ENCODE measurements around the gene PDE4A. TPM values are rescaled to one million over a fixed set of nuclear protein-coding genes. Genes with fewer than 3 reads are reported as not detected.
"Not testable (repeated sequence)": the region's sequence is repeated elsewhere in the genome, so short reads cannot be mapped to it uniquely, and the experiment has no call there.

PDE4A gene
- total RNA-seq (1 to 10 TPM; 2.5 to 3.3 TPM), polyA plus RNA-seq (1 to 10 TPM in 1 of 2 donors, under 1 TPM in 1; 0.81 to 5.6 TPM)

DNA sequence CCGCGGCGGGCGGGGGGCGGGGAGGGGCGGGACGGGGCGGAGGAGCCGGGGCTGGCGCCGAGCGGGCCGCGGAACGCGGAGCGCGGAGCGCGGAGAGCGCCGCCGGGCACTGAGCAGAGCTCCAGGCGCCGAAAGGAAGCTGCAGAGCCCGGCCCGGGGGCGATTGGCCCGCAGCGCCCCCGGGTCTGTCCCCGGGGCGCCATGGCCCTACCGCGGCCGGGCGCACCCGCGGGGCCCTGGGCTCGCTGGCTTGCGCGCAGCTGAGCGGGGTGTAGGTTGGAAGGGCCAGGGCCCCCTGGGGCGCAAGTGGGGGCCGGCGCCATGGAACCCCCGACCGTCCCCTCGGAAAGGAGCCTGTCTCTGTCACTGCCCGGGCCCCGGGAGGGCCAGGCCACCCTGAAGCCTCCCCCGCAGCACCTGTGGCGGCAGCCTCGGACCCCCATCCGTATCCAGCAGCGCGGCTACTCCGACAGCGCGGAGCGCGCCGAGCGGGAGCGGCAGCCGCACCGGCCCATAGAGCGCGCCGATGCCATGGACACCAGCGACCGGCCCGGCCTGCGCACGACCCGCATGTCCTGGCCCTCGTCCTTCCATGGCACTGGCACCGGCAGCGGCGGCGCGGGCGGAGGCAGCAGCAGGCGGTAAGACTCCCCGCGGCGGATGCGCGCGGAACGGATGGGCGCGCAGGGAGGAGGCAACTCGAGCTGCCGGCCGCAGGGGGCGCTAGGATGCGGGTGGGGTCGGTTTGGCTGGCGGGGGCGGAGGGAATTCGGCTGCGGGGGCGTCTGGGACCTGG, at the start of gene PDE4A:
PDE4A (plus strand) TSS at position 95 of the 796 bp plus-strand sequence; CDS start at position 322, 227 bp downstream.
- peak within 1 kb of the TSS; percentile 84 to 99 (median 90) for H3K27ac Mint-ChIP-seq
- peaks cover 41 to 58% of the 10 kb centered on the region in 2 donors for H3K27me3 Mint-ChIP-seq
- peaks cover 0 to 7% (median 0%) of the 10 kb centered on the region in 8 donors for H3K9me3 Mint-ChIP-seq
- H3K36me3 ChIP-seq (ENCODE audit: insufficient read depth, low read length) = no peaks in the 10 kb centered on the region
- peaks cover 0 to 7% of the 10 kb centered on the region in 2 donors for H3K36me3 Mint-ChIP-seq
- CTCF ChIA-PET (ENCODE audit: partially characterized antibody) = interaction anchor here (1.4 to 19.1 kb wide), 3 partner anchors 6 to 16 kb away, joined by 5 to 379 read pairs (median 117); partner anchors contain the start of gene CDC37
- H3K4me3 ChIP-seq (ENCODE audit: low read length in 2 of 2) = peak within 1 kb of the TSS; percentile 17 to 46
- peaks cover 54% of the 10 kb centered on the region for H3K27me3 ChIP-seq (ENCODE audit: insufficient read depth, low read length)
- peak; percentile 58 to 65 (median 64) for DNase-seq
- POLR2A ChIA-PET (ENCODE audit: partially characterized antibody) = interaction anchor here (1.6 to 26.5 kb wide), 2 partner anchors 9 to 11 kb away, joined by 6 to 470 read pairs; partner anchors contain the start of gene CDC37
- no peak within 1 kb of the TSS for H3K27ac ChIP-seq (ENCODE audit: low read depth, low read length)
- peak within 1 kb of the TSS; percentile 55 to 84 (median 76) for H3K4me3 Mint-ChIP-seq
- peaks cover 82% of the 10 kb centered on the region for H3K4me1 ChIP-seq (ENCODE audit: insufficient read depth, low read length)
- H3K9me3 ChIP-seq (ENCODE audit: control insufficient read depth in 1 of 2, low read length in 2 of 2) = no peaks in the 10 kb centered on the region
- peaks cover 32 to 81% (median 53%) of the 10 kb centered on the region in 4 donors for H3K4me1 Mint-ChIP-seq
- intact Hi-C loops (cut with micrococcal nuclease) = no loop called here

DNA sequence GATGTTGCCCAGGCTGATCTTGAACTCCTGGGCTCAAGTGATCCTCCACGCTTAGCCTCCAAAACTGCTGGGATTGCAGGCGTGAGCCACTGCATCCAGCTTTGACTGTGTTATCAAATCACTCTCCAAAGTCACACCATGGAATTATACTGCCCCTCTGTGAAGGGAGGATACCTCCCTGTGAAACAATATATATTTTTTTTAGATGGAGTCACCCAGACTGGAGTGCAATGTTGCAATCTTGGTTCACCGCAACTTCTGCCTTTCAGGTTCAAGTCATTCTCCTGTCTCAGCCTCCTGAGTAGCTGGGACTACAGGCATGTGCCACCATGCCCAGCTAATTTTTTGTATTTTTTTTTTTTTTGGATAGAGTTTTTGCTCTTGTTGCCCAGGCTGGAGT, 47.6 kb upstream of the PDE4A start:
- Mint-ChIP-seq H3K36me3 (peaks cover 25 to 31% of the 10 kb centered on the region in 2 donors), H3K4me3 (no peak overlapping the region), H3K9me3 (no peaks in the 10 kb centered on the region), H3K27me3 (no peaks in the 10 kb centered on the region), H3K4me1 (peaks cover 4 to 17% (median 6%) of the 10 kb centered on the region in 4 donors), H3K27ac (no peak overlapping the region)
- H3K4me1 ChIP-seq (ENCODE audit: insufficient read depth, low read length) = no peaks in the 10 kb centered on the region
- no peak overlapping the region for H3K27ac ChIP-seq (ENCODE audit: low read depth, low read length)
- DNase-seq = no peak
- peaks cover 16% of the 10 kb centered on the region for H3K36me3 ChIP-seq (ENCODE audit: insufficient read depth, low read length)
- H3K27me3 ChIP-seq (ENCODE audit: insufficient read depth, low read length) = no peaks in the 10 kb centered on the region
- ChIA-PET POLR2A (ENCODE audit: partially characterized antibody) (no interaction called here), CTCF (ENCODE audit: partially characterized antibody) (interaction anchor here (1.2 to 2.0 kb wide), 2 partner anchors 16 to 103 kb away, joined by 4 to 5 read pairs; no protein-coding TSS in a partner anchor)
- no peaks in the 10 kb centered on the region for H3K9me3 ChIP-seq (ENCODE audit: control insufficient read depth in 1 of 2, low read length in 2 of 2)
- H3K4me3 ChIP-seq (ENCODE audit: low read length in 2 of 2) = no peak overlapping the region
- intact Hi-C loops (cut with micrococcal nuclease) = no loop called here

DNA sequence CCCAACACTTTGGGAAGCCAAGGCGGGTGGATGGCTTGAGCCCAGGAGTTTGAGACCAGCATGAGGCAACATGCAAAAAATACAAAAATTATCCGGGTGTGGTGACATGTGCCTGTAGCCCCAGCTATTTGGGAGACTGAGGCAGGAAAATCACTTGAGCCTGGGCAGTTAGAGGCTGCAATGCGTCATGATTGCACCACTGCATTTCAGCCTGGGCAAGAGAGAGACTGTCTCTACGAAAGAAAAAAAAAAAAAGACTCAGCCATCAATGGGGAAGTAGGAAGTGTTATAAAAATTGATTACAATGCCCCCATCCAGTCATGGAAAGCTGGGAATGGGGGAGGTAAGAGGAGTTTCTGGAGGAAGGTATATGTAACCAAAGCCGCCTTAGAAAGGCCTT, 45.4 kb upstream of the PDE4A start:
- H3K4me3 Mint-ChIP-seq = no peak overlapping the region
- CTCF ChIA-PET (ENCODE audit: partially characterized antibody) = interaction anchor here (0.9 to 1.5 kb wide), 3 partner anchors 14 to 116 kb away, joined by 3 to 4 read pairs (median 4); no protein-coding TSS in a partner anchor
- peak overlapping the region in 3 of 7 donors; percentile 13 to 75 (median 43) for H3K27ac Mint-ChIP-seq

DNA sequence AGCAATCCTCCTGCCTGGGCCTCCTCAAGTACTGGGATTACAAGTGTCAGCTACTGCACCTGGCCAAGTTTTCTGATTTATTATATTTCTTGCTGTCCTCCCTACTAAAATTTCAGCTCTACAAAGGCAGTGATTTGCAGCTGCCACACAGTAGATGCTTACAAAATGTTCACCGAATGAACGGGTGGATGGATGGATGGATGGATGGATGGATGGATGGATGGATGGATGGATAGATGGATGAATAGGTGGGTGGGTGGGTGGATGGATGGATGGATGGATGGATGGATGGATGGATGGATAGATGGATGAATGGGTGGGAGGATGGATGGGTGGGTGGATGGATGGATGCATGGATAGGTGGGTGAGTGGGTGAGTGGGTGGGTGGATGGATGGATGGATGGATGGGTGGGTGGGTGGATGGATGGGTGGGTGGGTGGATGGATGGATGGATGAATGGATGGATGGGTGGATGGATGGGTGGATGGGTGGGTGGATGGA, 43.1 kb upstream of the PDE4A start:
- H3K4me3 ChIP-seq (ENCODE audit: low read length in 2 of 2); DNase-seq; H3K9me3 Mint-ChIP-seq; H3K9me3 ChIP-seq (ENCODE audit: control insufficient read depth in 1 of 2, low read length in 2 of 2); CTCF ChIA-PET (ENCODE audit: partially characterized antibody); H3K27me3 Mint-ChIP-seq; POLR2A ChIA-PET (ENCODE audit: partially characterized antibody); intact Hi-C loops (cut with micrococcal nuclease); H3K36me3 ChIP-seq (ENCODE audit: insufficient read depth, low read length); H3K27me3 ChIP-seq (ENCODE audit: insufficient read depth, low read length); H3K27ac ChIP-seq (ENCODE audit: low read depth, low read length): not testable (repeated sequence)
- Mint-ChIP-seq H3K27ac (peak overlapping the region in 1 of 7 donors; percentile 18), H3K4me3 (peak overlapping the region in 1 of 8 donors; percentile 15), H3K4me1 (peaks cover 22 to 36% (median 28%) of the 10 kb centered on the region in 4 donors), H3K36me3 (peaks cover 25 to 30% of the 10 kb centered on the region in 2 donors)
- H3K4me1 ChIP-seq (ENCODE audit: insufficient read depth, low read length) = peaks cover 13% of the 10 kb centered on the region

More for the DNA sequence above, 45.4 kb upstream of the PDE4A start:
- no peak for DNase-seq
- H3K4me3 ChIP-seq (ENCODE audit: low read length in 2 of 2) = no peak overlapping the region
- H3K27me3 ChIP-seq (ENCODE audit: insufficient read depth, low read length) = no peaks in the 10 kb centered on the region
- no peaks in the 10 kb centered on the region for H3K9me3 ChIP-seq (ENCODE audit: control insufficient read depth in 1 of 2, low read length in 2 of 2)
- peaks cover 6% of the 10 kb centered on the region for H3K4me1 ChIP-seq (ENCODE audit: insufficient read depth, low read length)
- Mint-ChIP-seq H3K27me3 (no peaks in the 10 kb centered on the region), H3K36me3 (peaks cover 22 to 28% of the 10 kb centered on the region in 2 donors), H3K4me1 (peaks cover 12 to 22% (median 16%) of the 10 kb centered on the region in 4 donors), H3K9me3 (no peaks in the 10 kb centered on the region)
- intact Hi-C loops (cut with micrococcal nuclease) = no loop called here
- H3K27ac ChIP-seq (ENCODE audit: low read depth, low read length) = no peak overlapping the region
- H3K36me3 ChIP-seq (ENCODE audit: insufficient read depth, low read length) = peaks cover 7% of the 10 kb centered on the region
- POLR2A ChIA-PET (ENCODE audit: partially characterized antibody) = no interaction called here

DNA sequence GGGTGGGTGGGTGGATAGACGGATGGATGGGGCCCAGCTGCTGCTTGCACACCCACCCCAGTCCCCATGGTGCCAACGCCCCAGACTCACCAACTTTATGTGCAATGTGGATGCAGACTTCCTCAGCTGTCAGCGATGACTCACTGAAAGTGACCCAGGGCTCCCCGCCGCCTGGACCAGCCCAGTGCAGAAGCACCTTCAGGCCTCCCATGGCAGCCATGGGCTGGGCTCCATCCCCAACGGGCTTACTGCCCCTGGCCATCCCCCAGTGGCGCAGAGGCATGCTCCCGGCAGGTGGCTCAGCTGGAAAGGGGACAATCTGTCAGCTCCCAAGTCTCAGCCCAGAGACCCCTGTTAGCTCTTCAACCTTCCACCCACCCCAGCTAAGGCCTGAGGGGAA, 42.2 kb upstream of the PDE4A start:
- H3K27ac Mint-ChIP-seq = peak overlapping the region in 4 of 7 donors; percentile 9 to 75 (median 69)
- H3K36me3 ChIP-seq (ENCODE audit: insufficient read depth, low read length) = peaks cover 4% of the 10 kb centered on the region
- H3K27me3 ChIP-seq (ENCODE audit: insufficient read depth, low read length) = no peaks in the 10 kb centered on the region
- H3K4me1 Mint-ChIP-seq = peaks cover 22 to 36% (median 28%) of the 10 kb centered on the region in 4 donors
- no peak overlapping the region for H3K27ac ChIP-seq (ENCODE audit: low read depth, low read length)
- H3K27me3 Mint-ChIP-seq = no peaks in the 10 kb centered on the region
- peaks cover 13% of the 10 kb centered on the region for H3K4me1 ChIP-seq (ENCODE audit: insufficient read depth, low read length)
- peaks cover 25 to 30% of the 10 kb centered on the region in 2 donors for H3K36me3 Mint-ChIP-seq
- H3K4me3 ChIP-seq (ENCODE audit: low read length in 2 of 2) = no peak overlapping the region
- H3K9me3 Mint-ChIP-seq = peaks cover 0 to 2% (median 0%) of the 10 kb centered on the region in 8 donors
- peak overlapping the region in 2 of 8 donors; percentile 7 to 54 for H3K4me3 Mint-ChIP-seq
- CTCF ChIA-PET (ENCODE audit: partially characterized antibody) = interaction anchor here (1.1 to 1.3 kb wide), 2 partner anchors 11 to 12 kb away, joined by 5 to 7 read pairs; no protein-coding TSS in a partner anchor
- DNase-seq = no peak
- intact Hi-C loops (cut with micrococcal nuclease) = no loop called here
- POLR2A ChIA-PET (ENCODE audit: partially characterized antibody) = interaction anchor here (4.2 kb wide), 1 partner anchor 45 kb away, joined by 23 read pairs; the partner anchor contains the start of gene RAVER1
- no peaks in the 10 kb centered on the region for H3K9me3 ChIP-seq (ENCODE audit: control insufficient read depth in 1 of 2, low read length in 2 of 2)

DNA sequence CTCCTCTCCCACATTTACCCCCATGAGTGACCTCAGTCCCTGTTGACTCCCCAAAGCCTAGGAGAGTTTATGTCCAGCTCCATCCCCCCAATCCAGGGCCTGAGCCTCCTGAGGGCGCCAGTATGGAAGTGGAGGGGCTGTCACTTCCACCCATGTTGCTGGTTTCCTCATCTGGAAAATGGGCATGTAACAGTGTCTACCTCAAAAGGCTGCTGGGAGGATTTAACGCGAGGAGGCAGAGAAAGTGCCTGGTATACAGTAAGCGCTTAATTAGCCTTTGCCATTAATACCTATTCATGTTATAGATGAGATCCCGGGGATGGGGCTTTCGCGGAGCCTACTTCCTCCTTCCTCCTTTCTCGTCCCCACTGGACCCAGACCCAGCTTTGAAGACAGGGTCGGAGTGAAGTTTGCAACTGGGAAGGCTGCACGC, 40.4 kb upstream of the PDE4A start:
- ChIA-PET POLR2A (ENCODE audit: partially characterized antibody) (interaction anchor here (0.6 to 4.2 kb wide), 21 partner anchors 9 to 542 kb away, joined by 3 to 67 read pairs (median 4); partner anchors contain the start of genes ICAM1, ICAM4, ICAM5 and RAVER1), CTCF (ENCODE audit: partially characterized antibody) (interaction anchor here (0.5 to 5.1 kb wide), 6 partner anchors 11 to 518 kb away, joined by 3 to 37 read pairs (median 6); partner anchors contain the start of gene ICAM1)
- H3K4me3 Mint-ChIP-seq = peak overlapping the region; percentile 93 to 98 (median 96)
- H3K27me3 Mint-ChIP-seq = no peaks in the 10 kb centered on the region
- Histone ChIP-seq H3K27me3 (ENCODE audit: insufficient read depth, low read length) (no peaks in the 10 kb centered on the region), H3K27ac (ENCODE audit: low read depth, low read length) (peak overlapping the region; percentile 89), H3K4me3 (ENCODE audit: low read length in 2 of 2) (peak overlapping the region; percentile 79 to 91), H3K36me3 (ENCODE audit: insufficient read depth, low read length) (peaks cover 4% of the 10 kb centered on the region), H3K4me1 (ENCODE audit: insufficient read depth, low read length) (peaks cover 13% of the 10 kb centered on the region), H3K9me3 (ENCODE audit: control insufficient read depth in 1 of 2, low read length in 2 of 2) (no peaks in the 10 kb centered on the region)
- H3K27ac Mint-ChIP-seq = peak overlapping the region; percentile 81 to 99 (median 98)
- no peak for DNase-seq
- peaks cover 20 to 25% of the 10 kb centered on the region in 2 donors for H3K36me3 Mint-ChIP-seq
- peaks cover 0 to 2% (median 0%) of the 10 kb centered on the region in 8 donors for H3K9me3 Mint-ChIP-seq
- peaks cover 20 to 30% (median 26%) of the 10 kb centered on the region in 4 donors for H3K4me1 Mint-ChIP-seq
- intact Hi-C loops (cut with micrococcal nuclease) = loop anchor here (1.0 to 2.0 kb wide), 3 partner anchors 41 to 109 kb away; partner anchors contain the start of genes ICAM1, ICAM3 and RAVER1
